Ascending aorta (tissue), 2 donors: ENCODE results near the gene ZNF275. TPM values are rescaled to one million over a fixed set of nuclear protein-coding genes. Genes with fewer than 3 reads are reported as not detected.

Experiments
- DNase-seq, 2 donors: peaks; one replicate each; pipeline ENCODE4 v3.0.0-alpha.2; 2019; ENCODE audit warnings: low spot score in 2 of 2
- H3K27ac ChIP-seq, 2 donors: fragments of 200-600 bp; sonication (generic); one replicate each; pipeline ENCODE4 v1.5.1; 2016 to 2017; ENCODE audit warnings: mild to moderate bottlenecking in 1 of 2
- H3K27me3 ChIP-seq: fragments of 200-600 bp; sonication (generic); one replicate; pipeline ENCODE4 v1.5.1; 2017
- H3K36me3 ChIP-seq, 2 donors: fragments of 200-600 bp; sonication (generic); one replicate each; pipeline ENCODE4 v1.5.1; 2016
- H3K4me1 ChIP-seq, 2 donors: fragments of 200-600 bp; sonication (generic); one replicate each; pipeline ENCODE4 v1.5.1; 2016 to 2017; ENCODE audit warnings: mild to moderate bottlenecking in 1 of 2
- H3K4me3 ChIP-seq, 2 donors: fragments of 200-600 bp; sonication (generic); one replicate each; pipeline ENCODE4 v1.5.1; 2016 to 2017; ENCODE audit warnings: mild to moderate bottlenecking in 1 of 2
- H3K9me3 ChIP-seq, 2 donors: fragments of 200-600 bp; sonication (generic); one replicate each; pipeline ENCODE4 v1.5.1; 2016
- intact Hi-C: fragments of 100-400 bp; cut with DNase I; formaldehyde crosslinking; loops from one replicate; pipeline ENCODE4 v1.15.1; 2023
- total RNA-seq: library from RNA; depleted of rRNA; stranded (reverse); fragments of >200 nt; gene quantifications from one replicate; pipeline ENCODE4 v1.1.0, GENCODE V29; 2016
- TF ChIP-seq, protein P1 (sequence below), 3 experiments: fragments of 200-600 bp in 2 of 3; fragments of 450-650 bp in 1 of 3; sonication (generic) in 2 of 3; IDR thresholded peaks; one replicate each; pipeline ENCODE4 v1.5.1; 2016 to 2019; ENCODE audit warnings: antibody characterized with exemption in 3 of 3, mild to moderate bottlenecking in 1 of 3, moderate library complexity in 1 of 3

ZNF275 gene
- total RNA-seq, 1 donor from 2014 or later = 2.2 TPM

GRCh38 chrX:153395613-153396319 is 61.8 kb downstream of the ZNF275 start:
- TF ChIP-seq, protein P1, sequence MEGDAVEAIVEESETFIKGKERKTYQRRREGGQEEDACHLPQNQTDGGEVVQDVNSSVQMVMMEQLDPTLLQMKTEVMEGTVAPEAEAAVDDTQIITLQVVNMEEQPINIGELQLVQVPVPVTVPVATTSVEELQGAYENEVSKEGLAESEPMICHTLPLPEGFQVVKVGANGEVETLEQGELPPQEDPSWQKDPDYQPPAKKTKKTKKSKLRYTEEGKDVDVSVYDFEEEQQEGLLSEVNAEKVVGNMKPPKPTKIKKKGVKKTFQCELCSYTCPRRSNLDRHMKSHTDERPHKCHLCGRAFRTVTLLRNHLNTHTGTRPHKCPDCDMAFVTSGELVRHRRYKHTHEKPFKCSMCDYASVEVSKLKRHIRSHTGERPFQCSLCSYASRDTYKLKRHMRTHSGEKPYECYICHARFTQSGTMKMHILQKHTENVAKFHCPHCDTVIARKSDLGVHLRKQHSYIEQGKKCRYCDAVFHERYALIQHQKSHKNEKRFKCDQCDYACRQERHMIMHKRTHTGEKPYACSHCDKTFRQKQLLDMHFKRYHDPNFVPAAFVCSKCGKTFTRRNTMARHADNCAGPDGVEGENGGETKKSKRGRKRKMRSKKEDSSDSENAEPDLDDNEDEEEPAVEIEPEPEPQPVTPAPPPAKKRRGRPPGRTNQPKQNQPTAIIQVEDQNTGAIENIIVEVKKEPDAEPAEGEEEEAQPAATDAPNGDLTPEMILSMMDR (IDR thresholded peaks at IDR 0.05) = no peak
- H3K4me3 ChIP-seq = no peak overlapping the region
- no peaks in the 10 kb centered on the region for H3K9me3 ChIP-seq
- peaks cover 8% of the 10 kb centered on the region for H3K27me3 ChIP-seq
- no peak for DNase-seq
- intact Hi-C loops = no loop called here
- no peaks in the 10 kb centered on the region for H3K4me1 ChIP-seq
- no peaks in the 10 kb centered on the region for H3K36me3 ChIP-seq
- no peak overlapping the region for H3K27ac ChIP-seq

- intact Hi-C loops = no loop called here
- H3K4me1 ChIP-seq = no peaks in the 10 kb centered on the region
- H3K36me3 ChIP-seq = no peaks in the 10 kb centered on the region
- H3K9me3 ChIP-seq = no peaks in the 10 kb centered on the region
- TF ChIP-seq, protein P1 (IDR thresholded peaks at IDR 0.05) = no peak
- no peak overlapping the region for H3K4me3 ChIP-seq
- no peak overlapping the region for H3K27ac ChIP-seq
- H3K27me3 ChIP-seq = peaks cover 8% of the 10 kb centered on the region
- no peak for DNase-seq
These were observed 62.6 kb downstream of the ZNF275 start for GRCh38 chrX:153396320-153397195.

DNA sequence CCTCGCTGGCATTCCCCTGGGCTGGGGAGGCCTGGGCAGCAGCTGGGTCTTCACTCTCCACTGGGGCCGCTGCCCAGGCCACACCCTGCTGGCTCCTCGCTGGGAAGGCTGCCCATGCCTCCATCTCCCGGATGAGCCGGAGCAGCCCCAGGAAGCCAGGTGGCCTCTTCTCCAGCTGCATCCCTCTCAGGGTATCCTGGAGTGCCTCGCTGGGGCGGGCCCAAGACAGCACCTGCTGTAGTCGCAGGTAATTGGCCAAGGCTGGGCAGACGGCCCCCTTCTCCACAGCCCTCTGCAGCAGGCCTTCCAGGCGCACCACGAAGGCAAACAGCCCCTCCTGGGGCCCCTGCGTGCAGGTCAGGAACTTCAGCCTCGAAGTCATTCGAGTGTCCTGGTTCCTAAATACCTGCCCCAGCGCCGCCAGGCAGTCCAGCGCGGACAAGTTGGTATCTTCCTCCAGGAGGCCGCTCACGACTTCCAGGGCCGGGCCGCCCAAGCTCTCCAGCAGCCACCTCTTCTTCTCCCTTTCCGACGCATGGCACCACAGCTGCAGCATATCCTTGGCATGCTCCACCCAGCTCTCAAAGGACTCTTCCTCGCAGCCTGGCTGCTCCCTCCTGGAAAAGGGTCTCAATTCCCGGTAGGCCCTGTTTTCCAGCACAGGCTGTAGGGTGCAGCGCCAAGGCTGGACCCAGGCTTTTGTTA is 63.5 kb downstream of the ZNF275 start:
- Histone ChIP-seq H3K27ac (no peak overlapping the region), H3K4me1 (no peaks in the 10 kb centered on the region), H3K9me3 (no peaks in the 10 kb centered on the region), H3K4me3 (no peak overlapping the region), H3K27me3 (peaks cover 8% of the 10 kb centered on the region), H3K36me3 (no peaks in the 10 kb centered on the region)
- intact Hi-C loops = no loop called here
- TF ChIP-seq, protein P1 (IDR thresholded peaks at IDR 0.05) = no peak
- DNase-seq = no peak

DNA sequence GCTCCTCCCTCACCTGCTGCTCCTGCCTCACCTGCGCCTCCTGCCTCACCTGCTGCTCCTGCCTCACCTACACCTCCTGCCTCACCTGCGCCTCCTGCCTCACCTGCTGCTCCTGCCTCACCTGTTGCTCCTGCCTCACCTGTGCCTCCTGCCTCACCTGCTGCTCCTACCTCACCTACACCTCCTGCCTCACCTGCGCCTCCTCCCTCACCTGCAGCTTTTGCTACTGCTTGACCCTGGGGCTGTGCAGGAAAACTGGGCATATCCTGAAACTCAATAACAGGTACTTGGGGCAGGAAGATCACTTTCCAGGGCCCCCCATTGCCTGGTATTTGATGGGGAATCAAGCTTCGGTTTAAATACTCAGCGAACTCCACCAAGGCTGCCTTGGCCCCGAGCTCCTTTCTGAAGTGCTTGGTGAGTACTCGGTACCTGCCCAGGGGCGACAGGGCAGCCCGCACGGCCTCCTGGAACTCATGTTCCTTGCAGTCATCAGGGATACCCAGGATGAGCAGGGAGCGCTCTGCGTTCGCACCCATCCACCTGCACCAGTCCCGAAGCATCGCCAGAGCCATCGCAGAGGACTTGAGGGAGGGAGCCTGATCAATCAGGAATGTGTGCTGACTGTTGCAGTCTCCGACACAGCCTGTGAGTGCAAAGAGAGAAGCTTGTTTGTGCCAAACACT is 64.5 kb downstream of the ZNF275 start:
- TF ChIP-seq, protein P1 (IDR thresholded peaks at IDR 0.05) = no peak
- intact Hi-C loops = no loop called here
- no peaks in the 10 kb centered on the region for H3K4me1 ChIP-seq
- H3K27me3 ChIP-seq = peaks cover 8% of the 10 kb centered on the region
- no peaks in the 10 kb centered on the region for H3K9me3 ChIP-seq
- no peak overlapping the region for H3K27ac ChIP-seq
- H3K4me3 ChIP-seq = no peak overlapping the region
- no peak for DNase-seq
- no peaks in the 10 kb centered on the region for H3K36me3 ChIP-seq
